ENCODE measurements around the gene XAGE2.
"Not testable (repeated sequence)": the region's sequence is repeated elsewhere in the genome, so short reads cannot be mapped to it uniquely, and the experiment has no call there.

XAGE2 gene

DNA sequence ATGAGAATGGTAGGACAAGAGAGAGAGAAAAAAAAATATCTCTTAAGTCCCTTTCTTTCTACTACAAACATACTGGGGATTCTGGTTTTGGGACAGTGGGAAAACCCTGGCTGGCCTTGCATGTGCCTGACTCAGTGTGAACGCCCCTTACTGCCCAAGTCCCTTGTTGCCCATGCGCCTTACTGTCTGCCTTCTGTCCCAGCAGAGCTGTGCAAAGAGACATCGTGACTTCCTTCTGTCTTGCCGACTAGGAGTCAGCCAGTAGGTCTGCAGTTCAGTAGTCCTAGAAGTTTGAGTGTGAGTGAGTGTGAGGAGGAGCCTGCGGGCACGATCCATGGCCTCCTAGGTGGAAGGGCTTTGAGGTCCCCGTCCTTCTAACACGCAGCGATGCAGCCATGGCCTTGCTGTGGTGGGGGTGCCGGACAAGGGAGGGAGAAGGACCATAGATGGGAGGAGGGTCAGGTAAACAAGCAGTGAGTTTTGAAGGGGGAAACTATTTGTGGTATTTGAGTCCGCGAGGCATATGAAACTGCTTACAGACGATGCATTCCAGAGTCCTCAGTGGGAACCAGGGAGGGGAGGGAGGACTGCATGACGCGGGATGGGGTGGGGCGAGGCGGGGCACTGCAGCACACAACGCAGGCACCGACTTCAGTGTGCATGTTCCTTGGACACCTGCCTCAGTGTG is at the start of gene XAGE2:
Gene XAGE2 (plus strand): TSS at position 654 of the 688 bp plus-strand sequence. CDS start 994 bp downstream, outside the sequence.
- no peak for TF ChIP-seq CTCF (IDR thresholded peaks at IDR 0.05)
- Histone ChIP-seq H3K9me3 (no peaks in the 10 kb centered on the region), H3K36me3 (no peaks in the 10 kb centered on the region), H3K27me3 (no peaks in the 10 kb centered on the region), H3K4me3 (ENCODE audit: low read depth in 1 of 2, low read length in 1 of 2) (no peak within 1 kb of the TSS), H3K4me1 (ENCODE audit: control insufficient read depth in 1 of 2, insufficient read depth in 1 of 2, low read depth in 1 of 2, low read length in 1 of 2) (no peaks in the 10 kb centered on the region), H3K27ac (no peak within 1 kb of the TSS)

GRCh38 chrX:52337410-52337809 is 31.4 kb upstream of the XAGE2 start:
- Histone ChIP-seq H3K36me3 (no peaks in the 10 kb centered on the region), H3K9me3 (no peaks in the 10 kb centered on the region), H3K4me3 (ENCODE audit: low read depth in 1 of 2, low read length in 1 of 2) (no peak overlapping the region), H3K27ac (no peak overlapping the region), H3K27me3 (no peaks in the 10 kb centered on the region), H3K4me1 (ENCODE audit: control insufficient read depth in 1 of 2, insufficient read depth in 1 of 2, low read depth in 1 of 2, low read length in 1 of 2) (no peaks in the 10 kb centered on the region)
- no peak for TF ChIP-seq CTCF (IDR thresholded peaks at IDR 0.05)

GRCh38 chrX:52341493-52341892 is 27.3 kb upstream of the XAGE2 start:
- Histone ChIP-seq H3K4me3 (ENCODE audit: low read depth in 1 of 2, low read length in 1 of 2) (no peak overlapping the region), H3K9me3 (no peaks in the 10 kb centered on the region), H3K27me3 (no peaks in the 10 kb centered on the region), H3K36me3 (no peaks in the 10 kb centered on the region), H3K27ac (no peak overlapping the region), H3K4me1 (ENCODE audit: control insufficient read depth in 1 of 2, insufficient read depth in 1 of 2, low read depth in 1 of 2, low read length in 1 of 2) (no peaks in the 10 kb centered on the region)
- TF ChIP-seq CTCF (IDR thresholded peaks at IDR 0.05) = no peak

- H3K36me3 ChIP-seq; H3K4me3 ChIP-seq (ENCODE audit: low read depth in 1 of 2, low read length in 1 of 2); H3K27ac ChIP-seq; H3K4me1 ChIP-seq (ENCODE audit: control insufficient read depth in 1 of 2, insufficient read depth in 1 of 2, low read depth in 1 of 2, low read length in 1 of 2); H3K27me3 ChIP-seq; H3K9me3 ChIP-seq: not testable (repeated sequence)
Measured at GRCh38 chrX:52343131-52343530, 25.7 kb upstream of the XAGE2 start.

DNA sequence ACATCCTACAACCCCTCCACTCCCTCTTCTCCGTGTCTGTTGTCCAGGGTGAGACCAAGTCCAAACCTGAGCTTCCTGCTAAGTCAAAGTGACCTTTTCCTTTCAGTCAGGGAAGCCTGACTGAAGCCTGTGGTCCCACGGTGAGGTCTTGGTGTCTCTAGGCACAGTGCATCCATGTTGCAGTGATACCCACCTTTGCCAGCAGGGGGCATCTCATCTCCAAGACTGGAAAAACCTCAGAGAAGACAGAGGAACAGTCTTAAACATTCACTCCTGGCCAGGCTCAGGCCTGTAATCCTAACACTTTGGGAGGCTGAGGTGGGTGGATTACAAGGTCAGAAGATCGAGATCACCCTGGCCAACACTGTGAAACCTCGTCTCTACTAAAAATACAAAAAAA is 23.4 kb upstream of the XAGE2 start:
- not testable (repeated sequence) for H3K9me3 ChIP-seq; H3K27me3 ChIP-seq; H3K36me3 ChIP-seq; H3K27ac ChIP-seq; H3K4me1 ChIP-seq (ENCODE audit: control insufficient read depth in 1 of 2, insufficient read depth in 1 of 2, low read depth in 1 of 2, low read length in 1 of 2); H3K4me3 ChIP-seq (ENCODE audit: low read depth in 1 of 2, low read length in 1 of 2)
- peak; percentile 27 for TF ChIP-seq CTCF (IDR thresholded peaks at IDR 0.05)

DNA sequence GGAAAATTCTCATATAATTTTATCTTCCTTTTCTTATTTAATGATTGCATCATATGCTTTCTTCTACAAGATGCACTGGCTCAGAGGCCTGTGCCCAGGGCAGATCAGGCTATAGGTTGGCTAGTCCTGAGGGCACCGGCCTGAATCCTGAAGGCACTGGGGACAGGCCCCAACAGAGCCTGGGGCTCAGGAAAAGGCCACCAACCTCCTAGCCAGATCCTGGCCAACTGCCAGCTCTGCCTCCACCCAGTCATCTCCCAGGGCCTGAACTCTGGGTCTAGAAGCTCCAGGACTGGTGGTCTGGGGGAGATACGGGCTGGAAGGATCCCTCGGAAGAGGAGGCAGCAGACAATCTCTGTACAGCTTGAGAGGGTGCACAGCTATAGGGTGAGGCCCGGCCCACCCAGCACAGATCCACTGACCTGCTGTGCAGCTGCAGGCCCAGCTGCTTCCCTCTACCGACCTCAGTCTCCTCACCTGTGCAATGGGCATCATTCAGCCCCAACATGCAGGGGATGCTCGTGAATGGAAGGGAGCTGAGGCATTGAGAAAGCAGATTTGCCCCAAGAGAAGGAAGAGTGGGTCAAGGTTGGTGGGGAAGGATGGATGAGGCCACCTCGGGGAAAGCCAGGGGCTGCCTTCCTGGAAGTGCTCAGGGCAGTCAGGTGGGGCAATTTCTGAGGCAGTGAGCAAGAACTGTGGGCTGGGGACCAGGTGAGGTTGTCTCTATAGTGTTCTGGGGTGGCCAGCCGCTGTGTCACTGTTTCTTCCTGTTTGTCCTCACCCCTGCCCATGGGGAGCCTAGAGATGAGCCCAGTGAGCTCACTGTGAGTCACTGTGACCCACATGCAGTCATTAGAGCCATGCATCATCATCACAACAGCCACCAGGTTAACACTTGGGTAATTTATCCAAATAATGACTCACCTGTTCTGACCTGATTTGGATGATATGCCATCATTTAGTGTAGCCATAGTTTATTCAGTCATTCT is 22.4 kb upstream of the XAGE2 start:
- Histone ChIP-seq H3K27me3 (no peaks in the 10 kb centered on the region), H3K4me1 (ENCODE audit: control insufficient read depth in 1 of 2, insufficient read depth in 1 of 2, low read depth in 1 of 2, low read length in 1 of 2) (no peaks in the 10 kb centered on the region), H3K27ac (no peak overlapping the region), H3K9me3 (no peaks in the 10 kb centered on the region), H3K4me3 (ENCODE audit: low read depth in 1 of 2, low read length in 1 of 2) (no peak overlapping the region), H3K36me3 (no peaks in the 10 kb centered on the region)
- TF ChIP-seq CTCF (IDR thresholded peaks at IDR 0.05) = no peak
